Measurements from ENCODE around the gene ITGB2.
A peak's percentile ranks its signal among the peaks of the same experiment; 100 is the strongest.

The ITGB2 gene

DNA sequence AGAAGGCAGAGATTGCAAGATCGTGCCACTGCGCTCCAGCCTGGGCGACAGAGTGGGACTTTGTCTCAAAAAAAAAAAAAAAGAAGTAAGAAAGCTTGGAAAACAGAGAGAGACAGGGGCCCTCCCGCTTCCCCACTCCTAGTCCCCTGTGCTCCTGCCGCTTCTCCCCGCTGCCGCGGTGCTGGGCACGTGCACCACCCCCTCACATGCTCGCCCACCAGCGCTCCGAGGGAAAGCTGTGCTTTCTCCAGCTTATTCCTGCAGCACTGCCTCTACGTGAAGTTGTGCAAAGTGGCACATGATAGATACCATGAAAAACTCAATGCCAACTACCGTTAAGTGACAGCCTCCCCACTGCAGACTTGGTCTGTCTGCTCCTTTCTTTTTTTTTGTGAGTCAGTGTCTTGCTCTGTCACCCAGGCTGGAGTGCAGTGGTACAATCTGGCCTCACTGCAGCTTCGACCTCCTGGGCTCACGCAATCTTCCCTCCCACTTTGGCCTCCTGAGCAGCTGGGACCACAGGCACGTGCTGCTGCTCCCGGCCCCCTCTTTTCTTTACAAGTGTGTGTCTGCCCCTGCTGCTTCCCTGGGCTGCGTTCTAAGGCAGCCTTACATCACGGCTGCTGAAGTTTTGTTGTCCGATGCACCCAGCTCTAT lies 34.6 kb upstream of the ITGB2 start:
- no peak for DNase-seq

DNA sequence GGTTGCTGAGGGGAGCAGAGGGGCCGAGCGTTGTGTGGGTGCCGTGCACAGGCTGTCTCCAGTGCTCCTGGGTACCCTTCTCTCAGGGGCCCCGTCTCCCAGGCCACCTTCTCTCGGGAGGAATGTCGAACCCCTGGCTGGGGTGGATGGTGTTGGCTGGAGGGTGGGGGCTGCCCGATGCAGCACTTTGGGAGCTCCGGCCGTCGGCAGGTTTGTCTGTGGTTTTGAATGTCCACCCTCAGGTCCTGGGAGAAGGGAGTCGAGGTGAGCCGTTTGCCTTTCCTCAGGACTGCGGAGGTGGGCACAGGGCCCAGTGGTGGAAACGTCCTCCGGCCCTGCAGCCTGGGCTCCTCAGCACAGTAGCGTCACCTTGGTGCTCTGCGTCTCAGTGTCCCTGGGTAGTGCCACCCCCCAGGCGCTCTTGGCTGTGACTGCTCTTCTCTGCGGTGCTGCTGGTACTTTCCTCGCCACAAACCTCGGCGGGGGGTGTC lies 33.6 kb upstream of the ITGB2 start:
- no peak for DNase-seq

DNA sequence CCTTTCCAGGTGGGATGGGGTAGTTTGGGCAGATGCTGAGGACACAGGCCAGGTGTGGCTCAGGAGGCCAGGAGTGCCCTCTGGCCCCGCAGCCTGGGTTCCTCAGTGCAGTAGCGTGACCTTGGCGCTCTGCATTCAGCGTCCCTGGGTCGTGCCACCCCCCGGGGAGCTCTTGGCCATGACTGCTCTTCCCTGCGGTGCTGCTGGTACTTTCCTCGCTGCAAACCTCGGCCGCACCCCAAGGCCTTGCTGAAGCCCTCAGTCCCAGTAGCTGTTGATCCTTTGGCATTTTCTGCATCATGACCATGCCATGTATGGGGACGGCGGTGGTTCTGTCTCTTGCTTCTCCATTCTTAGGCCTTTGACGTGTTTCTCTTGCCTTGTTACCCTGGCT lies 32.9 kb upstream of the ITGB2 start:
- no peak for DNase-seq

GRCh38 chr21:44952929-44953627 lies 32.4 kb upstream of the ITGB2 start:
- DNase-seq = no peak

- DNase-seq = no peak
Measured at GRCh38 chr21:44952116-44952928, 31.6 kb upstream of the ITGB2 start.

GRCh38 chr21:44951186-44951915 lies 30.7 kb upstream of the ITGB2 start:
- no peak for DNase-seq

GRCh38 chr21:44950351-44950750 lies 29.7 kb upstream of the ITGB2 start:
- DNase-seq = no peak

DNA sequence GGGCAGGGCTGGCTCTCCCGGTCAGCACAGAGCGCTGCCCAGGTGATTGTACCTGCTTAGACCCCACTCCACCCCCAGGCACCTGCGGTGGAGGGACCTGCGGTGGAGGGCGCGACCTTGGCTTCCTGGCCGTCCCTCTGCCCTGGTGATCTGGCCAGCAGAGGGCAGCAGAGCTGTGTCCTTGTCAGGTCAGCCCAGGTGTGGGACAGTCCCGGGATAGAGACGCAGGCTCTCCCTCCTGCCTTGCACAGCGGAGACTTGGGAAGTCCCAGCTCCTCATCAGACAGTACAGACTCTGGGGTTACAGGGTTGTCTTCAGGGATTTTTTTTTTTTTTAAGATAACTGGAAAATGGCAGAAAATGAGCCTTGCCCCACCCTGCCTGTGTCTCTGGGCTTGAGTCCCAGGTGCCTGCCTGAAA lies 29.1 kb upstream of the ITGB2 start:
- peak; percentile 65 for DNase-seq

DNA sequence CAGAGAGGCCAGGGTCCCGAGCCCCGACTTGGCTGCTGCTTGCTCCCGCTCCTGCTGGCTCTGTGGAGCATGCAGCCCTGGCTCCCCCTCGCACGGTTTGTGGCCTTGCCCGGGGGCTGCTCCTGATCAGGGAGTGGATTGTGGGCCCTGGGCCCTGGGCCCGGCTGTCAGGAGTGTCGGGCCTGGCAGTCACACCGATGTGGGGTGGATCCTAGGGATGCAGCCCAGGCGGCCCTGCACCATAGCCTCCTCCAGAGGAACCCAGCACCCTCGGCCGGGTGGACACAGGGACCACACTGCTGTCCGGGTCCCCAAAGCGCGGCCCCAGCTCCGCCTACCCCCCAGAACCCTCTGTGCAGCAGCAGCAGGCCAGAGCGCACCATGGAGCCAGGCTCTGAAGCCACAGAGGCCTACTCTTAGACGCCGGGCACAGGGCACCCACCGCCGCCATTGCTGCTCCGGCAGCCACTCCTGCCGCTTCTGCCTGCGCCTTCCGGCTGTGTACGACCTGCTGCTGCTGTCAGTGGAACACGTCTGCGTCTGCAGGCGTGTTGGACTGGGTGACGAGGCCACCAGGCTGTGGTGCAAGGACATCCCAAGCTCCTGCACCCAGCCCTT lies 28.6 kb upstream of the ITGB2 start:
- no peak for DNase-seq

- DNase-seq = no peak
Measured at GRCh38 chr21:44948426-44949120, 27.9 kb upstream of the ITGB2 start.

GRCh38 chr21:44947930-44948331 lies 27.2 kb upstream of the ITGB2 start:
- no peak for DNase-seq

GRCh38 chr21:44947111-44947929 lies 26.6 kb upstream of the ITGB2 start:
- no peak for DNase-seq

DNA sequence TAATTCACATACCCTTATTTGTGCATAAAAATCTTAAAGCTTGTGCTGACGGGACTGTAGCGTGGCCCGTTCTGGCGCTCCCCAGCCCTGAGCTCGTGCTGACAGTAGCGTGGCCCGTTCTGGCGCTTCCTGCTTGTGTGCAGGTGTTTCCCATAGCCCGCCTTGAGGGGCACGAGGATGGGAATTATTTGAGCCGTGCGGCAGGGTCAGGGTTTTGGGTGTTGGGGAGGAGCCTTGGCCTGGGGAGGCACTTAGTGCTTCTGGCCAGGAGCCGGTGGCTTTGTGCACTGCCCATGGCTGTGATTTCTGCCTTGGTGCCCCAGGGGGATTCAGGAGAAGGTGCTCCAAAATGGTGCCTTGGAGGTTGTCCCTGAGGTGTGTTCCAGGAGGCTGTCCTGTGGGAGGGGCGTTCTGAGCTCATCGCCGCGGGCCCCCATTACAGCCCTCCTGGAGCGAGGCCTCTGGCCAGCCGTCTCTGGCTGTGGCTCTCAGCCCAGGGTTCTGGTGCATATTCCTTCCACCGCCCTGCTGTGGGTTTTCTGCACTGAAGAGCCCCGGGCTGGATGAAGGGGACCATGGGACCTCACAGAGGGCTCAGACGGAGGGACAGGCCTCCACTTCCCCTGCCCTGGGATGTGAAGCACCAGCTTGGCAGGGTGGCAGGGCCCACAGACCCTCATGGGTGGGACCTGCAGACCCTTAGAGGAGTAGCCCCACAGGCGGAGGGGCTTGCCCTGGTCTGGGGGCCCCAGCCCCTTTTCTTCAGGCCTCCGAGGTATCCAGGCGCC lies 25.7 kb upstream of the ITGB2 start:
- no peak for DNase-seq

DNA sequence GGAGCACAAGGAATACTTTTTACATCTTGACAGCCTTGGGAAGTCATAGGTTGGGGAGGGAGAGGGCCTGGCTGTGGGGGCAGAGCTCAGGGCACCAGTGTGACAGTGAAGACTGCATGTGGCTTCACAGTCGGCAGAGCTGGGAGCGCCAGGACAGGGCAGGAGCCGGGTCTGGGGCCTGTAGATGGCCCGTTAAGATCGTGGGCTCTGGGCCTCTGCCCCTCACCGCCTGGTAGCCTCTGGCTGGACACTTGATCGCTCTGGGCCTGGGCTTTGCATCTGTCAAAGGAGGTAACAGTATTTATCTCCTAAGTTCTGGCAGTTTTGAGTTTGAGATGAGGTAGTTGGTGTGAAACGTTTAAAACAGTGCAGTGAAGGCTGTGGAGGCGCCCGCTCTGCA lies 23.9 kb upstream of the ITGB2 start:
- DNase-seq = no peak

DNA sequence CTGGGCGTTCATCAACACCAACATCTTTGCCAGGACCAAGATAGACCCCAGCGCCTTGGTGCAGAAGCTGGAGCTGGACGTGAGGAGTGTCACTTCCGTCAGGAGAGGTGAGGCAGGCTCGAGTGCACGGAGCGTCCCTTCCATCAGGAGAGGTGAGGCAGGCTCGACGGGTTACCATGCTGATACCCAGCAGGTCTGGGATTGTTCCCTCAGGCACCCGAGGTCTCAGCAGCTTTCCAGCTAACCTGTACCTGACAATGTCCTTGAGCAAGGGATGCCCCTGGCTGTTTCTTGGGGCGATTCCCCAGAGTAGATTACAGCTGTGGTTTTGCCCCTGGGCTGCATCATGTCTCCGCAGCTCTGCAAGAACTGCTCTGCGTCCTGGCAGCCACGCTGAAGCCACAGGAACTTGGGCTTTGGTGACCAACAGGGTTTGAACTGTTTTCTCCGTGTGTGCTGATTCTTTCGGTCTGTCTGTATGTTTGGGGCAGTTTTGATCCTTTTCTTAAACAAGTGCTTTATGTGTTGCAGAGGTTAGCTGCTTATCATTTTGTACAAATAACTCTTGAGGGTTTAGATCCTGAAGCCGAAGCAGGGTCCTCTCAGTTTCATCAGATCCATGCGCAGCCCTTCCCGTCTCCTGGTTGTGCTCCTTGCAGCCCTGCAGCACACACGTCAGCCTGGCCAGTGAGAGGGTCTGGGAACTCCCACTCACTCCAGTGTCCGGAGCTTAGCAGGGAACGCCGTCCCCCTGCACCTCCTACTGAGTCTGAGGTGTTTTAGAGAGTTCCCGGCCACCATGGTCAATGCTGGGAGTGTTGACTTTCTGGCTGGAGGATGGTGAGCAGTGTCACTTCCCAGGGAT lies 23.2 kb upstream of the ITGB2 start:
- no peak for DNase-seq

- DNase-seq = no peak
Measured at GRCh38 chr21:44943005-44943685, 22.4 kb upstream of the ITGB2 start.

GRCh38 chr21:44942566-44942965 lies 21.9 kb upstream of the ITGB2 start:
- no peak for DNase-seq

DNA sequence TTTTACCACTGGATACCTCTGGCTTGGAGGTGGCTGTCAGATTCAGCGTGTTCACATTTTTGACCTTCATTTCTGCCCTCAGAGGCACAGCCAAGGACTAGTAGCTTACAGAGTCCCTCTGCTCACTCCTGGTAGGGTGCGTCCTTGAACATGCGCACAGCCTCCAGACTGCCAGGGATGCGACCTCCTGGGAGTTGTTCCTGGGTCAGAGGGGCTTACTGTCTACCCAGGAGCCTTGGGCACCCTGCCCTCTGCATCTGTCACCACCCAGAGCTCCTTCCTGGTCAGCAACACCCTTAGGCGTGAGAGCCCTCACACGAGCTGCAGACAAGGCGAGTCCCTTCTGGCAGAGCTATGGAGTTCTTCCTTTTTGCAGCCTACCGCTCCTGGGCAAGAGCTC lies 20.9 kb upstream of the ITGB2 start:
- no peak for DNase-seq

Measured in fibroblast of skin of scalp (primary cell).